Measurements from ENCODE around the gene ST8SIA5.

The ST8SIA5 gene

DNA sequence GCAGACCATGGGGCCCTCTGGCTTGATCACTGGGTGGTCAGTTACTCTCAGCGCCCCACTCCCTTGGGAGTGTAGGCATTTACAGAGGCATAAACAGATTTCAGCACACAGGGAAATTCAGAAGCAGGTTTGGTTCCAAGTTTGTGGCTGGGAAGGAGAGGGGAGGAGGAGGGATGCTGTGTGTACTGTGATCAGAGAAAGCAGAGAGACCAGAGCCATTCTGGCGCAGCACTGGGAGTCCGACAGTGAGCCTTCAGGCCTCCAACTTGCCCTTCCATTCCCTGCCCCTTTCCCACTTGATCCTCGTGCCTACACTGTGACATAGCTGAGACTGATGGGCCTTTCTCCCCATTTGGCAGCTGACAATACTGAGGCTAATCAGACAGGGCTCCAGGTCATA lies 52.0 kb downstream of the ST8SIA5 start:
- H3K9me3 ChIP-seq (ENCODE audit: control insufficient read depth, insufficient read depth, low read length): no peaks in the 10 kb centered on the region
- no peaks in the 10 kb centered on the region for H3K4me1 ChIP-seq (ENCODE audit: control insufficient read depth, insufficient read depth, low read length)
- H3K4me3 ChIP-seq (ENCODE audit: low read depth, low read length): no peak overlapping the region
- H3K36me3 ChIP-seq (ENCODE audit: control insufficient read depth, insufficient read depth, low read length): no peaks in the 10 kb centered on the region
- H3K9ac ChIP-seq (ENCODE audit: low read depth, low read length): no peak overlapping the region
- H3K27me3 ChIP-seq (ENCODE audit: control insufficient read depth, insufficient read depth, low read length): no peaks in the 10 kb centered on the region

DNA sequence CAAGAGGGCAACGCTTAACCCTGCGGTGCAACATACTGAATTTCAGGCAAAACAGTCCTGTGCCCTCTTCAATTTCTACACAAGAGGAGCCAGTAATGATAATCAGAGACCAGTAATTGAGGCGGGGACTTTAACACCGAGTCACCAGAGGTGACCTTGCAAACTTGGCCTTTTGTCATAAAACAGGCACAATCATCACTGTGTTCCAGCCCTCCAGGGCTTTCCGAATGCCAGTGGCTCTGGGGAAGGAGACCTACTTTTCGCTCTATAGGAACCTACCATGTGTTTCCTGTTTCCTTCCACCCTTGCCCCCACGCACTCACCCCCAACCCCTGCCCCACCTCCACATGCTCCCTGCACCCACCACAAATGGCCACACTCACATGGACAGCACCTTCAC lies 52.7 kb downstream of the ST8SIA5 start:
- Histone ChIP-seq H3K4me1 (ENCODE audit: control insufficient read depth, insufficient read depth, low read length) (no peaks in the 10 kb centered on the region), H3K9ac (ENCODE audit: low read depth, low read length) (no peak overlapping the region), H3K4me3 (ENCODE audit: low read depth, low read length) (no peak overlapping the region), H3K36me3 (ENCODE audit: control insufficient read depth, insufficient read depth, low read length) (no peaks in the 10 kb centered on the region), H3K9me3 (ENCODE audit: control insufficient read depth, insufficient read depth, low read length) (no peaks in the 10 kb centered on the region), H3K27me3 (ENCODE audit: control insufficient read depth, insufficient read depth, low read length) (no peaks in the 10 kb centered on the region)

DNA sequence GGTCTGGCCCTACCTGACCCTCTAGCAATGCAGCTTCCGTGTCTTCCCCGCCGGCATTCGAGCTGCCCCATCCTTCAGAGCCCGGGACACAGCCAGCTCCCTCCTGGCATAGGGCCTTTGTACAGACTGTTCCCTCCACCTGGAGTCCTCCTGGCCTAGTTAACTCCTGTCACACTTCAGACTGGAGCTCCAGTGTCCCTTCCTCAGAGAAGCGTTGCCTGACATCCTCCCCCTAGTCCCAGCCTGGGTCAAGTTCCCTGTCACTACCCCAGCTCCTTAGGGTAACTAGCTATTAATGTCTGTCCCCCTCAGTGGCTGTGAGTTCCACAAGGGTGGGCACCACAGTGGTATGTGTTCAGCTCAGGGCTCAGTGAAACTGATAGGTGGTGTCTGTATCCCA lies 54.4 kb downstream of the ST8SIA5 start:
- no peaks in the 10 kb centered on the region for H3K4me1 ChIP-seq (ENCODE audit: control insufficient read depth, insufficient read depth, low read length)
- H3K36me3 ChIP-seq (ENCODE audit: control insufficient read depth, insufficient read depth, low read length): no peaks in the 10 kb centered on the region
- H3K27me3 ChIP-seq (ENCODE audit: control insufficient read depth, insufficient read depth, low read length): no peaks in the 10 kb centered on the region
- H3K9me3 ChIP-seq (ENCODE audit: control insufficient read depth, insufficient read depth, low read length): no peaks in the 10 kb centered on the region
- no peak overlapping the region for H3K4me3 ChIP-seq (ENCODE audit: low read depth, low read length)
- H3K9ac ChIP-seq (ENCODE audit: low read depth, low read length): no peak overlapping the region

DNA sequence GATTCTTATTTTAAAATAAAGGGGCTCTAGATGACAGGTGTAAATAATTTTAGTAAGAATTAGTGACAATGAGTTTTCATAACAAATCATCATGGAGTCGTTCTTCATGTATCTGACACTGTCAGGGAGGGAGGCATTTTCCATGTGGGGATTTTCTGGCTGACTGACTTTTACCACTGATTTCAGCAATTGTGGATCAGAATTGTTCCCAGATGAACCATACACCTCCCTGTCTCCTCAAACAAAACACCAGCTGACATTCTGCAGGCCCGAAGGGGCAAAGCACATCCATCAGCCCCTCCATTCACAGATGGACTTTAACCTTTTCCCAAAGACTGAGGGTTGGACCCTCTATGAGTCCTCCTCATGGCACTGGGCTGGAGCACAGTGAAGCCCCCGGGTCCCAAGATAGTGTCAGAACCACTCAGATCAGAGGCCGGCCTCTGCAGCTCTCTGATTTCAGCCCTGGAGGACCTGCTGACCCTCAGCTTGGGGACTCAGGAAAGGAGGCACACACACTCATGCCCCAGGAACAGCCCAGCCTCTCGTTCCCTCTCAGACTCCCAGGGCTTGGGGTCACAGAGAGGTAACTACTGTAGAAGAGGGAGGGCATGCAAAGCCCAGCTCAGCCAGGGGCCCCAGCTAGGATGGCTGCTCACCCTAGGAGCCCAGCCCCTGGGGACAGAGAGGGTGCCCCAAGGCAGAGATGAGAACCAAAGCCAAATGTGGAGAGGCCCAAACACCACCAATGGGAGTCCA lies 56.6 kb downstream of the ST8SIA5 start:
- Histone ChIP-seq H3K9me3 (ENCODE audit: control insufficient read depth, insufficient read depth, low read length) (no peaks in the 10 kb centered on the region), H3K4me3 (ENCODE audit: low read depth, low read length) (no peak overlapping the region), H3K4me1 (ENCODE audit: control insufficient read depth, insufficient read depth, low read length) (no peaks in the 10 kb centered on the region), H3K9ac (ENCODE audit: low read depth, low read length) (no peak overlapping the region), H3K27me3 (ENCODE audit: control insufficient read depth, insufficient read depth, low read length) (no peaks in the 10 kb centered on the region), H3K36me3 (ENCODE audit: control insufficient read depth, insufficient read depth, low read length) (no peaks in the 10 kb centered on the region)

DNA sequence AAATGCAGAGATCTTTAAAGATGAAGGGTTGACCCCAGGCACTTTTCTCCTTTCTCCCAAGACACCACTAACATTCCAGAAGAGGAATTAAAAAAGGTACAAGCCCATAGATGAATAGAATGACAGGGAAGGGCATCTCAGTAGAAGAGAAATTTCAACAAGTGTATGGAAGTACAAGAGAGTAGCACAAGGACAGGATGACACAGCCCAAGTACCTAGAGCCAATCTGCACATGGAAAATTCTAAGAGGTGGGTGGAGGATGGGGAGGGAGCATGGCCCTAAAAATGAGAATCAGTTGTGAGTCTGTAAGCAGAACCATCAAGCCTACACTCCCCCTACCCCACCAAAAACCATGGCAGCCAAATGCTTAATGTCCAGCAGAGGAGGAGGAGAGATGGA lies 60.2 kb downstream of the ST8SIA5 start:
- H3K4me1 ChIP-seq (ENCODE audit: control insufficient read depth, insufficient read depth, low read length): peaks cover 8% of the 10 kb centered on the region
- H3K9me3 ChIP-seq (ENCODE audit: control insufficient read depth, insufficient read depth, low read length): no peaks in the 10 kb centered on the region
- no peaks in the 10 kb centered on the region for H3K27me3 ChIP-seq (ENCODE audit: control insufficient read depth, insufficient read depth, low read length)
- H3K36me3 ChIP-seq (ENCODE audit: control insufficient read depth, insufficient read depth, low read length): no peaks in the 10 kb centered on the region
- no peak overlapping the region for H3K9ac ChIP-seq (ENCODE audit: low read depth, low read length)
- no peak overlapping the region for H3K4me3 ChIP-seq (ENCODE audit: low read depth, low read length)

DNA sequence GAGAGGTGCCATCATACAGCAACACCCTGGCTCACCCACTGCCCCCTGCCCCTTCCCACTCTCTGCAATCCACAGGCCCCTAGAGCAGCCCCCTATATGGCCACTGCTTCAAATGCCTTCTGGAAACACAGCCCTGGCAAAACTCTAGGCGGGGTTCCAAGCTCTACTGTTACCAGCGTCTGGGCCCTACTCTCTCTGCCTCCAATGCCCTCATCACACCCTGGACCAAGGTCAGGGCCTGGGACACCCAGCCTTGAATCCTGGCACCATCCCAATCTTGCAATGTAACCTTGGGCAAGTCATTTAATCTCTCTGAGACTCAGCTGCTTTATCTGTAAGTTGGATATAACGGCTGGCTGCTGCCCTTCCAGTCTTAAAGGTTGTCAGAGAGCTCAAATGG lies 60.6 kb downstream of the ST8SIA5 start:
- H3K9me3 ChIP-seq (ENCODE audit: control insufficient read depth, insufficient read depth, low read length): no peaks in the 10 kb centered on the region
- no peaks in the 10 kb centered on the region for H3K36me3 ChIP-seq (ENCODE audit: control insufficient read depth, insufficient read depth, low read length)
- H3K9ac ChIP-seq (ENCODE audit: low read depth, low read length): no peak overlapping the region
- H3K27me3 ChIP-seq (ENCODE audit: control insufficient read depth, insufficient read depth, low read length): no peaks in the 10 kb centered on the region
- no peak overlapping the region for H3K4me3 ChIP-seq (ENCODE audit: low read depth, low read length)
- H3K4me1 ChIP-seq (ENCODE audit: control insufficient read depth, insufficient read depth, low read length): peaks cover 8% of the 10 kb centered on the region

DNA sequence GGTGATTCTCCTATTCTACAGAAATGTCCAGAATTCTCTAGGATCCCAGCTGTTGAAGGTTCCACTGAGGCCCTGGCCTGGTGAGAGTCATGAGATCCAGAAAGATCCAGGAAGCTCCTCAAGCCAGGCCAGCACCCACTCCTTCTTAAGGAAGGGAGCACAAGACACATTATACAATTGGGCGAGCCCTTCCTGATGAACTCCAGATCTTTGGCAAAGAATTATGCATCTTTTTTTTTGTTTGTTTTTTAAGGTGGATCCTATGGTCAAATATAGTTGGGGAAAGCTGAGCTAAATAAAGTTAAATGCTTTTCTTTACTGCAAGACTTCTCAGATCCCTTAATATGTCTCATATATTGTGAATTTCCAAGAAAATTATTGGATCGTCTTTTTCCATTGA lies 62.9 kb downstream of the ST8SIA5 start:
- Histone ChIP-seq H3K36me3 (ENCODE audit: control insufficient read depth, insufficient read depth, low read length) (peaks cover 3% of the 10 kb centered on the region), H3K4me1 (ENCODE audit: control insufficient read depth, insufficient read depth, low read length) (peaks cover 8% of the 10 kb centered on the region), H3K4me3 (ENCODE audit: low read depth, low read length) (no peak overlapping the region), H3K9me3 (ENCODE audit: control insufficient read depth, insufficient read depth, low read length) (no peaks in the 10 kb centered on the region), H3K9ac (ENCODE audit: low read depth, low read length) (no peak overlapping the region), H3K27me3 (ENCODE audit: control insufficient read depth, insufficient read depth, low read length) (no peaks in the 10 kb centered on the region)

DNA sequence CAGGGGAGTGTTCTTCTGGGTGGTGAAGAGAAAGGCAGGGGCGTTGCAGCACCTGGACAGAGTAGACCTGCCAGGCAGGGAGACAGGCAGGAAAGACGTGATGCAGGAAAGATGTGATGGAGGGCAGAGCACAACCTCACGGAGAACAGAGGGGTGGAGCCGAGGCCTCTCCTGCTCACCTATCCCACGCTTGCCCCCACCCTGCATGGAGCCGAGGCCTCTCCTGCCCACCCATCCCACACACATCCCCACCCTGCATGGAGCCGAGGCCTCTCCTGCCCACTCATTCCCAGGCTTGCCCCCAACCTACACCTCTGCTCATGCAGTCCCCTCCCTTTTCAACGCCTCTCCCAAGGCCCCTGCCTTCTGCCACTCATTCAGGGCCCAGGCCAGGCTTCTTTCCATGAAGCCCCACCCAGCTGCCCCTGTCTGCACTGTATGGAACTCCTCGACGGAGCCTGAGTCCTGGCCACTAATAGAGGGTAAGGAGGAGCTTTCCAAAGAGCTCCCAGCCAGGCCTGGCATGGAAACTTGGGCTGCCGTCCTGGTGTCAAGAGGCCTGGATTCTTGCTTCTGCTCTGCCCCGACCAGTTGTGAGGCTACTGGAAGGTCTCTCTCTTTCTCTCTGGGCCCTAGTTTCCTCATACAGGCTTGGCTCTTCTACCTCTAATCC lies 67.9 kb downstream of the ST8SIA5 start:
- no peaks in the 10 kb centered on the region for H3K27me3 ChIP-seq (ENCODE audit: control insufficient read depth, insufficient read depth, low read length)
- no peak overlapping the region for H3K9ac ChIP-seq (ENCODE audit: low read depth, low read length)
- H3K9me3 ChIP-seq (ENCODE audit: control insufficient read depth, insufficient read depth, low read length): no peaks in the 10 kb centered on the region
- no peak overlapping the region for H3K4me3 ChIP-seq (ENCODE audit: low read depth, low read length)
- H3K36me3 ChIP-seq (ENCODE audit: control insufficient read depth, insufficient read depth, low read length): peaks cover 3% of the 10 kb centered on the region
- H3K4me1 ChIP-seq (ENCODE audit: control insufficient read depth, insufficient read depth, low read length): peaks cover 8% of the 10 kb centered on the region

DNA sequence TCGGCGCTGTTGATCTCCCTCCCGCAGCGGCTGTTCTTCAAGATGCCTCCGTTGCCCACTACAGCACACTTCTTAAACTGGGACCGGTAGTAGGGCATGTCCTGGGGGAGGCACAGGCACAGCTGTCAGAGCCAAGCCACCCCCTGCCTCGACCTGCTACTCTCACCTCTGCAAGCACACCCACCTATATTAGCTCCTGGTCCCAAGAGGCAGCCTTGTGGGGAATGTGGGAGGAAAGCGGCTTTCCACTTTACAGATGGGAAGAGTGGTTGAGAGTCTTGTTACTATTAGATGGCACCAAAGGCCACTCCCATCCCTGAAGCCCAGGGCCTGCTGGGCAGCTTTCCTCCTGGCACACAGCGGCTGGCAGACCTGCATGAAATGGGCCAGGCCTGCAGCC lies 70.7 kb downstream of the ST8SIA5 start:
- Histone ChIP-seq H3K9ac (ENCODE audit: low read depth, low read length) (no peak overlapping the region), H3K4me1 (ENCODE audit: control insufficient read depth, insufficient read depth, low read length) (no peaks in the 10 kb centered on the region), H3K36me3 (ENCODE audit: control insufficient read depth, insufficient read depth, low read length) (peaks cover 3% of the 10 kb centered on the region), H3K27me3 (ENCODE audit: control insufficient read depth, insufficient read depth, low read length) (no peaks in the 10 kb centered on the region), H3K4me3 (ENCODE audit: low read depth, low read length) (no peak overlapping the region), H3K9me3 (ENCODE audit: control insufficient read depth, insufficient read depth, low read length) (no peaks in the 10 kb centered on the region)

DNA sequence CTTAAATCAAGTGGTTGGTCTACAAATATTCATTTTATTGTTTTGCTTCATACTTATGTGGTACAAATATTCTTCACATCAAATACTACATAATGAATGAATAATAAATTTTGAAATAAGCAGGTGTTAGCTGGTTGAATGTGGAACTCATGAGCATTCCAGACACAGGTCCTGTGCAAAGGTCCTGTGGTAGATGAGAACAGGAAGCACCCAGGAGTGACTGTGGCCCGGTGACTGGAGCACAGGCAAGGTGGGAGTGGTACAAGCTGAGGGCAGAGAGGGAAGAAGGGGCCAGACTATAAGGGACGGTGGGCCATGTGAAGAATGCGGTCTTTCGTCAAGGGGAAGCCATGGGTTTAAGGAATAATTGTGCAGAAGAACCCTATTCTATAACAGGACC lies 73.6 kb downstream of the ST8SIA5 start:
- Histone ChIP-seq H3K9ac (ENCODE audit: low read depth, low read length) (no peak overlapping the region), H3K36me3 (ENCODE audit: control insufficient read depth, insufficient read depth, low read length) (no peaks in the 10 kb centered on the region), H3K9me3 (ENCODE audit: control insufficient read depth, insufficient read depth, low read length) (no peaks in the 10 kb centered on the region), H3K27me3 (ENCODE audit: control insufficient read depth, insufficient read depth, low read length) (no peaks in the 10 kb centered on the region), H3K4me1 (ENCODE audit: control insufficient read depth, insufficient read depth, low read length) (no peaks in the 10 kb centered on the region), H3K4me3 (ENCODE audit: low read depth, low read length) (no peak overlapping the region)

DNA sequence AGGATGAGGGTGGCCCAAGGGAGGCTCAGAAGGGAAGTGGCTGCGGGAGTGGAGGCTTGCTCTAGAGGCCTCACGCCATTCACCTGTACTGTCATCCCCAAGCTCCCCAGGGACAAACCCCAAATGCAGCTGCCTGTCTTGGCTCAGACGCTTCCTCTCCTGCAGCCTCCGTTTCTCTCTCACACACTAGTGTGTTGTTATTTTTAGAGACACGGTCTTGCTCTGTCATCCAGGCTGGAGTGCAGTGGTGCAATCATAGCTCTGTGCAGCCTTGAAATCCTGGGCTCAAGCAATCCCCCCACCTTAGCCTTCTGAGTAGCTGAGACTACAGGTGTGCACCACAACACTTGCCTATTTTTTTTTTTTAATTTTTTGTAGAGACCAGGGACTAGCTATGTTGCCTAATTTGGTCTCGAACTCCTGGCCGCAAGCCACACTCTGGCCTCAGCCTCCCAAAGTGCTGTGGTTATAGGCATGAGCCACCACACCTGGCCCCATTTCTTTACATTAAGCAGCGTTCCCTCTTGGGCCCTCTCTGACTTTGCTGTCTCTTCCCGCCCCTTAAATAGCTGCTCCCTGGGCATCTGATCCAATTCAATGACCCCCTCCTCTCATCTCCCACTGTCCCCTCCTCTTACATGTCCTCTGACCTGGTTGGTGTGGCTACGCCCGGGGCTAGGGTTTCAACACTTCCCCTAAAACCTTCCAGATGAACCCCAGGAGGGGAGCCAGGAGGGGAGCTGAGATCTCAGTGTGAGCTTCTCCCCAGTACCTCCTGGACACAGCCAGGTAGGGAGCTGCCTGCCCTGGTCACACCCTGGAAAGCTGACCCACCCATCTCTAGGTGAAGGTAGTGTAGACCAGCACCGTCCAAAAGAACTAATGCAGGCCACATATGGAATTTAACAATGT lies 75.8 kb downstream of the ST8SIA5 start:
- Histone ChIP-seq H3K27me3 (ENCODE audit: control insufficient read depth, insufficient read depth, low read length) (no peaks in the 10 kb centered on the region), H3K4me3 (ENCODE audit: low read depth, low read length) (no peak overlapping the region), H3K36me3 (ENCODE audit: control insufficient read depth, insufficient read depth, low read length) (no peaks in the 10 kb centered on the region), H3K9ac (ENCODE audit: low read depth, low read length) (no peak overlapping the region), H3K9me3 (ENCODE audit: control insufficient read depth, insufficient read depth, low read length) (no peaks in the 10 kb centered on the region), H3K4me1 (ENCODE audit: control insufficient read depth, insufficient read depth, low read length) (peaks cover 8% of the 10 kb centered on the region)
